ENCODE data around the gene SLC4A3.

DNA sequence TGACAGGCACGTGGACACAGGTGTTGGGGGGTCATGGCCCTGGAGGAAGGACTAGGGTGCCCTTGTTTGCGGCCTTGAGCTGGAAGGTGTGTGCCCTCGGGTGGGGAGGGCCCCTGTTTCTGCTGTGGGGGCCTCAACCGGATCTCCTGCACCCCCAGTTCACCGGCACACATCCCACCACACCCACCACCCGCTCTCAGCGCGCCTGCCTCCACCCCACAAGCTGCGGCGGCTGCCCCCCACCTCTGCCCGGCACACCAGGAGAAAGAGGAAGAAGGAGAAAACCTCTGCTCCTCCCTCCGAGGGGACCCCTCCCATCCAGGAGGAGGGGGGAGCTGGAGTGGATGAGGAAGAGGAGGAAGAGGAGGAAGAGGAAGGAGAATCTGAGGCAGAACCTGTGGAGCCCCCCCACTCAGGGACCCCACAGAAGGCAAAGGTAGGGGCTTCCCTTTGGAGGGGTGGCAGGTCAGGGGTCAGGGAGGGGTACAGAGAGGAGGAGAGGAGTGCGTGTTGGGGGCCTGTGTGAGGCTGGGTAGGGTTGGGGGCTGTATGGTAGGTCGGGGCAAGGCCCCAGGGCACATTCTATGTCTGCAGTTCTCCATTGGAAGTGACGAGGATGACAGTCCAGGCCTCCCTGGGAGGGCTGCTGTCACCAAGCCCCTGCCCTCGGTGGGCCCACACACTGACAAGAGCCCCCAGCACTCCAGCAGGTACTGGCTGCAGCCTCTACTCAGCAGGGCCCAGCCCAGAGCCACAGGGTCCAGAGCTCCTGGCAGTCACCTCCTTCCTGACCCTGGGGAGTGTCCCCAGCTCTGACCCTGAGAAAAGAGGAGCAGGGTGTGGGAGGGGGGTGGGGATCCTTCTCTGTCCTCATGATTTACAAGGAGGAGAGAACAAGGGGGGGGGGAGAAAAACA lies 1.8 kb downstream of the SLC4A3 start:
- TF ChIP-seq, protein P1, sequence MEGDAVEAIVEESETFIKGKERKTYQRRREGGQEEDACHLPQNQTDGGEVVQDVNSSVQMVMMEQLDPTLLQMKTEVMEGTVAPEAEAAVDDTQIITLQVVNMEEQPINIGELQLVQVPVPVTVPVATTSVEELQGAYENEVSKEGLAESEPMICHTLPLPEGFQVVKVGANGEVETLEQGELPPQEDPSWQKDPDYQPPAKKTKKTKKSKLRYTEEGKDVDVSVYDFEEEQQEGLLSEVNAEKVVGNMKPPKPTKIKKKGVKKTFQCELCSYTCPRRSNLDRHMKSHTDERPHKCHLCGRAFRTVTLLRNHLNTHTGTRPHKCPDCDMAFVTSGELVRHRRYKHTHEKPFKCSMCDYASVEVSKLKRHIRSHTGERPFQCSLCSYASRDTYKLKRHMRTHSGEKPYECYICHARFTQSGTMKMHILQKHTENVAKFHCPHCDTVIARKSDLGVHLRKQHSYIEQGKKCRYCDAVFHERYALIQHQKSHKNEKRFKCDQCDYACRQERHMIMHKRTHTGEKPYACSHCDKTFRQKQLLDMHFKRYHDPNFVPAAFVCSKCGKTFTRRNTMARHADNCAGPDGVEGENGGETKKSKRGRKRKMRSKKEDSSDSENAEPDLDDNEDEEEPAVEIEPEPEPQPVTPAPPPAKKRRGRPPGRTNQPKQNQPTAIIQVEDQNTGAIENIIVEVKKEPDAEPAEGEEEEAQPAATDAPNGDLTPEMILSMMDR (IDR thresholded peaks at IDR 0.05), result no peak
- no peak for TF ChIP-seq POLR2A (IDR thresholded peaks at IDR 0.05)

Measured in uterus (tissue), 2 donors.